HG03439 (cell line): ENCODE results near the gene TRPM2.
"Not testable (repeated sequence)": the region's sequence is repeated elsewhere in the genome, so short reads cannot be mapped to it uniquely, and the experiment has no call there.

Experiments used
- ATAC-seq: cut with Tn5 transposase; IDR thresholded peaks from one replicate; pipeline ENCODE4 v1.9.1; 2021; ENCODE audit warnings: mild to moderate bottlenecking, moderate library complexity; ENCODE audit not compliant: unreplicated experiment

The TRPM2 gene

DNA sequence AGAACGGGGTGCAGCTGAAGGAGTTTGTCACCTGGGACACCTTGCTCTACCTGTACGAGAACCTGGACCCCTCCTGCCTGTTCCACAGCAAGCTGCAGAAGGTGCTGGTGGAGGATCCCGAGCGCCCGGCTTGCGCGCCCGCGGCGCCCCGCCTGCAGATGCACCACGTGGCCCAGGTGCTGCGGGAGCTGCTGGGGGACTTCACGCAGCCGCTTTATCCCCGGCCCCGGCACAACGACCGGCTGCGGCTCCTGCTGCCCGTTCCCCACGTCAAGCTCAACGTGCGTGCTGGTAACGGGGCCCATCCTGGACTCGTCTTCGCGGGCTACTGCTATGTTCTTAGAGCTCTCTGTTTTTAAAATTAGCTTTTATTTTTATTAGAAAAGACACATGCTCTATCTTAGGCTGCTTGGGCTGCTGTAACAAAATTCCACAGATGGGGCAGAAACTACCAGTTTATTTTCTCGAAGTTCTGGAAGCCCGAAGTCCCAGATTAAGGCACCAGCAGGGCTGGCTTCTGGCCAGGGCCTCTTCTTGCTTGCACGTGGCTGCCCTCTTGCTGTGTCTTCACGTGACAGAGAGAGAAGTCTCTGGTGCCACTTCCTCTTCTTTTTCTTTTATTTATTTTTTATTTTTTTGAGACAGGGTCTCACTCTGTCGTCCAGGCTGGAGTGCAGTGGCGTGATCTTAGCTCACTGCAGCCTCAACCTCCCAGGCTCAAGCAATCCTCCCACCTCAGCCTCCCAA, 38.1 kb downstream of the TRPM2 start:
- ATAC-seq = no peak

DNA sequence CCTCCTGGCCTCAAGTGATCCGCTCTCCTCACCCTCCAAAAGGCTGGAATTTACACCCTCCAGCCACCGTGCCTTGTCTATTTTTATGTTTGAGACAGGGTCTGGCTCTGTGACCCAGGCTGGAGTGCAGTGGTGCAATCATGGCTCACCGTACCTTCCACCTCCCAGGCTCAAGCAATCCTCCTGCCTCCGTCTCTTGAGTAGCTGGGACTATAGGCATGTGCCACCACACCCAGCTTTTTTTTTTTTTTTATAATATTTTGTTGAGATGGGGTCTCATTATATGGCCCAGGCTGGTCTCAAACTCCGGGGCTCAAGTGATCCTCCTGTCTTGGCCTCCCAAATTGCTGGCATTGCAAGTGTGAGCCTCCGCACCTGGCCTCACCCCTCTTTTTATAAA, 38.8 kb downstream of the TRPM2 start:
- no peak for ATAC-seq

DNA sequence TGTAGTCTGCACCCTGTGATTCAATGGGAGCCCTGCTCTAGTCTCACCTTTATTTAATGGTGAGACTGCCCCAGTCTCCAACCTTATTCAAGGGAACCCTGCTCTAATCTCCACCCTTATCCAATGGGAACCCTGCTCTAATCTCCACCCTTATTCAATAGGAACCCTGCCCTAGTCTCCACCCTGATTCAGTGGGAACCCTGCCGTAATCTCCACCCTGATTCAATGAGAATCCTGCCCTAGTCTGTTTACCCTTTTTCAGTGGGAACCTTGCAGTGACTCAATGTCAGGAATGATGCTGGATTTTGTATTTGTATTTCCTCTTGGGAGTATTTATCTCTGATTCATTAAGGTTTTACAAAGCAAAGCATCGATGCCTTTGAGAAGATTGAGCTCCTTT, 39.5 kb downstream of the TRPM2 start:
- ATAC-seq = no peak

DNA sequence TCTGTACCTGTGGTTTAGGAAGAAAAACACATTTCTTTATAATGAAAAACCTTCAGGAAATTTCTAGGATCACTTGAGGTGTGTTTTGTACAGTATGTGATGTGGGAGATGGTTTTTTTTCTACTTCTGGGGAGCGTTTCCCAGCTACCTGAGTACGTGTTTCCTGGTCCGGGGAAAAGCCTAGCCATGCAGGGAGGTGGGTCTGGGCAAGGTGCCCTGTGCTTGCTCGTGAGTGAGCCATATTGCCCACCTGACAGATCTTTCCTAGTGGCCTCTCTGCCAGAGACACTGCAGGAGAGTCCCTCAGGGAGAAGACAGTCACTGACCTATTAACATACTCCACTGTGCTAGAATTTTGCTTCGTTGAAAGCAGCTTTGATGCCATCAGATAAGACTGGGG, 41.3 kb downstream of the TRPM2 start:
- no peak for ATAC-seq

DNA sequence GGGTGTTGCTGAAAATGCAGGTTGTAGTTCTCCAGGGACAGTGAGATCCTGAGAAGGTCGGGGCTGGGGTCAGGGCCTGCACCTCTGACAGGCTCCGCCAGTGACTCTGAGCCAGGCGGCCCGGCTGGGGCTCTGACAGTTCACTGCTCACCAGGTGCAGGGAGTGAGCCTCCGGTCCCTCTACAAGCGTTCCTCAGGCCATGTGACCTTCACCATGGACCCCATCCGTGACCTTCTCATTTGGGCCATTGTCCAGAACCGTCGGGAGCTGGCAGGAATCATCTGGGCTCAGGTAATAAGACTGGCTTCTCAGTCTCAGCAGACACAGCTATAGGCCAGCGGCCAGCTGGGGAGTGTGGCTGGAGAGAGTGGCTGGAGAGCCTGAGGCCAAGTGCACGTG, 41.8 kb downstream of the TRPM2 start:
- no peak for ATAC-seq

DNA sequence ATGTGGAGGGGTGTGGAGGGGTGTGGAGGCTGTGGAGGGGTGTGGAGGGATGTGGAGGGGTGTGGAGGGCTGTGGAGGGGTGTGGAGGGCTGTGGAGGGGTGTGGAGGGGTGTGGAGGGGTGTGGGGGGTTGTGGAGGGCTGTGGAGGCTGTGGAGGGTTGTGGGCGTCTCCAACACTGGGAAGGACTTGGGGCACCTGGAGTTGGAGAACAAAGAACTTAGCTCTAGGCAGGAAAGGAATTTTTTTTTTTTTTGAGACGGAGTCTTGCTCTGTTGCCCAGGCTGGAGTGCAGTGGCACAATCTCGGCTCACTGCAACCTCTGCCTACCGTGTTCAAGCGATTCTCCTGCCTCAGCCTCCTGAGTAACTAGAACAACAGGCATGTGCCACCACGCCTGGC, 43.4 kb downstream of the TRPM2 start:
- ATAC-seq = not testable (repeated sequence)

DNA sequence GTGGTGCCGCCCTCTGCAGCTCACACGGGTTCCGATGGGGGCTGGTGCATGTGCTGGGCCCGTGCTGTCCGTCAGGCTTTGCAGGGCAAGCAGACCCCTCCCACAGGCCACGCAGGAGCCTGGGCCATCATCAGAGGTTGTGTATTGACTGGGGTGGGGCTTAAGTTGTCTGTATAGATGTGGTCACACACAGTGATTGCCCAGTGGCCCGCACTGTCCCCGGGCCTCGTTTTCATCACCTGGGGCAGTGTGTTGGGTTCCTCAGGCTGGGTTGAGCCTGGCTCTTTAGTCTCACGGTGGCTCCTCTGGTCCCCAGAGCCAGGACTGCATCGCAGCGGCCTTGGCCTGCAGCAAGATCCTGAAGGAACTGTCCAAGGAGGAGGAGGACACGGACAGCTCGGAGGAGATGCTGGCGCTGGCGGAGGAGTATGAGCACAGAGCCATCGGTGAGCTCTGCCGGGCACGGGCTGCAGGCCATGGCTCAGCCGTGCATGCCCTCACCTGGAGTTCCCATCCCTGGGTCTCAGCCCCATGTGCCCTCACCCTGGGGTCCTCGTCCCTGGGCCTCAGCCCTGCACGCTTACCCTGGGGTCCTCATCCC, 44.1 kb downstream of the TRPM2 start:
- ATAC-seq = no peak

DNA sequence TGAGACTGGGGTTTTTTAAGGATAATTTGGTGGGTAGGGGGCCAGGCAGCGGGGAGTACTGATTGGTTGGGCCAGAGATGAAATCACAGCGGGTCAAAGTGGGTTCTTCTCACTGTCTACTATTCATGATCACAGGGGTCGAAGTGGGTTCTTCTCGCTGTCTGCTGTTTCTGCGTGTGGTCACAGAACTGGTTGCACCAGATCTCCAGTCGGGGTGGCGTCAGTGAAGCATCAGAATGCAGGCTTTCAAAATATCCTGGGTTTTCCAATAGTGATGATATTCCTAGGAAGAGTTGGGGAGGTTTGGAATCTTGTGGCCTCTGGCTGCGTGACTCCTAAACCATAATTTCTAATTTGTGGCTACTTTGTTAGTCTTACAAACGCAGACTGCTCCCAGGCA, 45.1 kb downstream of the TRPM2 start:
- ATAC-seq = no peak

DNA sequence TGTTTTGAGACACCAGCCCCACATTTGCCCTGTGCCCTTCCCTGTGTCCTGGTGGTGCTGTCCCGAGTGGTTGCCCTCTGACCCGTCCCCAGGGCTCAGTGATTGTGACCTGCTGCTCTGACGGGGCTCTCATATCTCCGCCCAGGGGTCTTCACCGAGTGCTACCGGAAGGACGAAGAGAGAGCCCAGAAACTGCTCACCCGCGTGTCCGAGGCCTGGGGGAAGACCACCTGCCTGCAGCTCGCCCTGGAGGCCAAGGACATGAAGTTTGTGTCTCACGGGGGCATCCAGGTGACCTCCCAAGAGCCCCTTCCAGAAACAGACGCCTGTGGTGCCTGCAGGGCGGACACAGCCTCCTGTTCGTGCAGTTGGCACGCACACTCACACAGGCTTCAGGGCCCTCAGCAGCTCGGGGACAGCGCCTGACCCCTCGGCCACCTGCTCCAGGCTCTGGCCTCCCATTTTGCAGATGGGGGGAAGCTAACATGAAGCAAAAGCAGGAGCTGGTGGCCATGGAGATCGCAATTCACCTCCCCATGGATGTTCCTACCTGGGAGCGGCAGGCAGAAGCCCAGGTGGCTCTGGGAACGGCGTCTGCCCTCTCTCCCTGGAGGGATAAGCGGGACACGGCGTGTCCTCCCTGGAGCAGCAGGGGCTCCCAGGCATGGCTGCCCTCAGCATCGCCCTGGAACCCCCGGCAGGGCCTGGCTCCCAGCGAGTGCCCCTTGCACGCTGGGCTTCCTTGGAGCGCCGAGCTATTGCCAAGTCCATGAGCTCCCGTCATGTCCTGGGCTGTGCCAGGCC, 45.9 kb downstream of the TRPM2 start:
- ATAC-seq = no peak

DNA sequence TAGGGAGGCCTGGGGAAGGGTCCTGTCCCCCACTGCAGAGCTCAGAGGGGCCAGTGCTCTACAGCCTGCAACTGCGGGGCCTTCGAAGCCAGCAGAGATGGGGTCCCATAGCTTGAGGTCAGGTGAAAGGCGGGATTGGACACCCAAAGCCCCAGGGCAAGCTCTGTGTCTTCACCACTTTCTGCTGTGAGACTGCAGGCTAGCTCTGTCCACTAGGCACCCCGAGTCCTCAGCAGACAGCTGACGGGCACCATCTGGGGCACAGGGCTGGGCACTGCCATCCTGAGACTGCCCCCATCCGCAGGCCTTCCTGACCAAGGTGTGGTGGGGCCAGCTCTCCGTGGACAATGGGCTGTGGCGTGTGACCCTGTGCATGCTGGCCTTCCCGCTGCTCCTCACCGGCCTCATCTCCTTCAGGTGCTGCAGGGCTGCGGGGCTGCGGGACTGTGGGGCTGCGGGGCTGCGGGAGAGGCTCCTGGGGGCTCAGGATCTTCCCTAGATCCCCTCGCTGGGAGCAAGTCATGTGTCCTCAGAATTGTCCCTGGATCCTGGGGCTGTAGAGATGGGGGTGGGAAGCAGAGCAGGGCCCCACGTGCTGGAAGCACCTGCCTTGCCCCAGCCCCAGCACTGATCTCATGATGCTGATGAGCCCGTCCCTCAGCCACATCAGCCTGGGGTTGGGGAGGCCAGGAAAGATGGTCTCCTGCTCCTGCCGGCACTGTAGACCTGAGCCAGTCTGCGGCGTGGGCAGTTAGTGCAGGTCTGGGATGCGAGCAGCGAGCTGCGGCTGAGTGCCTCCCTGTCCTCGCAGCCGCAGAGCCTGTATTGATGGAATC, 46.8 kb downstream of the TRPM2 start:
- no peak for ATAC-seq

DNA sequence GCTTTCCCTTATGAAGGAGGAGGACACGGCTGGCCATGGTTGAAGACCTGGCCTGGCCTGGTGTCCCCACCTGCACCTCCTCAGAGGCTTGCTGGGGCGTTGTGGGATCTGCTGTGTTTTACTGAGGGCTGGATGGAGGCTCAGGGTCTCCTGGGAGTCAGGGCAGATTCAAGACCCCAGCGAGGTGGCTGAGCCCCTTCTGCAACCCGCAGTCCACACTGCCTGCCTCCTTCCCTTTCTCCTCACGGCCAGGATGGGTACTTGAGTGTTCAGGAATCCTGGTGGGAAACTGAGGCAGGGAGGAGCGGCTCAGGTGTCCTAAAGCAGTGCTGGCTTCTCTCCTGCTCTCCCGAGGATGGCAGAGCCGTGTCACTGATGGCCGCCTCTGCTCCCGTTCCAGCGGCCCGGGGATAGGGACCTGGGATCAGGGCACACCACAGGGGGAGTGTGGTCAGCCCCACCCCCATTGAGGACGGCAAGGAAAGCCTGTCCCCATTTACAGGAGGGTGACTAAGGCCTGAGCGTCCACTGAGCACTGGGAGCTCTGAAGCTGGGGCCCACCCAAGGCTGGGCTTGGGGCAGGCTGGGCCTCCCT, 47.5 kb downstream of the TRPM2 start:
- no peak for ATAC-seq

DNA sequence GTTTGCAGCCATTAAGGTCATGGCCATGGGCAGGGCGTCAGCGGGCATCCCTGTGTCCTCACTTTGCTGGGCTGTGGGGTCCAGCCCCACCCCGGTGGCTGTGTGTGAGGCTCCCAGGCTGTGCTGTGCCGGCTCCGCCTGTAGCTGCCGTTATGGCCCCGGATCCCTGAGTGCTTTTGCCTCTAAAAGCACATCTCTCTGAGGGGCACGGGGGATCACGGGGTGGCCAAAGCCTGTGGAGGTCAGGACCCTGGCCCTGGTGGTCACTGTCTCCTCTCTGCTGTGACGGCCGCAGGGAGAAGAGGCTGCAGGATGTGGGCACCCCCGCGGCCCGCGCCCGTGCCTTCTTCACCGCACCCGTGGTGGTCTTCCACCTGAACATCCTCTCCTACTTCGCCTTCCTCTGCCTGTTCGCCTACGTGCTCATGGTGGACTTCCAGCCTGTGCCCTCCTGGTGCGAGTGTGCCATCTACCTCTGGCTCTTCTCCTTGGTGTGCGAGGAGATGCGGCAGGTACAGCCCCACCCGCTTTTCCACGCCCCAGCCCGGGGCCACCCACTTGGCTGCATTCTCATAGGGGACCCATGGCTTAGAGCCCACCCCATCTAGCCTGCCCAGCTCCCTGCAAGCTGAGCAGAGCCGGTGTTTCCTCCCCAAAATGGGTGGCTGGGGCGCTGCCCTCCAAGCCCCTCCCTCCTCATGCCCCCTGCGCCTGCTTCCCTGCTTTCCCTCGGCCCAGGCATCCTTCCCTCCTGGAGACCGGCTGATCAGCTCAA, 48.2 kb downstream of the TRPM2 start:
- no peak for ATAC-seq

DNA sequence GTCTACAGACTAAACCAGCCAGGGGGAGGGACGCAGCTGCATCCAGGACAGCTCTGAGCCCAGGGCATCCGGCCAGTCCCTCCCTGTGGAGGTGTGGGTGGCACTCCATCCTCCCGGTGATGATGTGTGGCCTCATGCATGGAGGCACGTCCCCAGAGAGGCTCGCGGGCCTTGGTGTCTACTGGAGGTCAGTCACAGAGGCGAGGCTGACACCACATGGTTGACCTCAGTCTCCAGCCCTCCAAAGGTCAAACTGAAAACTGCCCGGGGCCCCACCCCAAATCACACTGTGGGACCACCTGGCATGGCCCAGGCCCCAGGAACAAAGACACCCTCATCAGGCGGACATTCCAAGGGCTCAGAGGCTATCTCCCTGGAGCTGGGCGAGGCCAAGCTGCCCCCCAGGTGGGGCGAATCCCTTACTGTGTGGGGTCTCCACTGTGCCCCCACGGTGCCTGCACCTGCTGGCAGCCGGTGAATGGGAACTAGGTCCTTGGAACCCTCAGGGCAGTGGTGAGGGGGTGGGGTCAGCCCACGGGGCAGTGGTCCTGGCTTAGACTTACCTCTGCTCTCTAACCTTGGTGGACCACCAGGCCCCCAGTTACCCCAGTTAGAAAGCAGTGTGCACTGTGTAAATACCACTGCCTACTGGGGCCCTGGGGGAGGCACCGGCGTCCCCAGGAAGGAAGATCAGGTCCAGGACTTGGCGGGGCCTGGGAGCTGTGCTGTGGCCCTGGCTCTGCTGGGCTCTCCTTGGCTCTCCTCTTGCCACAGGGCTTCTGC, 49.1 kb downstream of the TRPM2 start:
- ATAC-seq = no peak

DNA sequence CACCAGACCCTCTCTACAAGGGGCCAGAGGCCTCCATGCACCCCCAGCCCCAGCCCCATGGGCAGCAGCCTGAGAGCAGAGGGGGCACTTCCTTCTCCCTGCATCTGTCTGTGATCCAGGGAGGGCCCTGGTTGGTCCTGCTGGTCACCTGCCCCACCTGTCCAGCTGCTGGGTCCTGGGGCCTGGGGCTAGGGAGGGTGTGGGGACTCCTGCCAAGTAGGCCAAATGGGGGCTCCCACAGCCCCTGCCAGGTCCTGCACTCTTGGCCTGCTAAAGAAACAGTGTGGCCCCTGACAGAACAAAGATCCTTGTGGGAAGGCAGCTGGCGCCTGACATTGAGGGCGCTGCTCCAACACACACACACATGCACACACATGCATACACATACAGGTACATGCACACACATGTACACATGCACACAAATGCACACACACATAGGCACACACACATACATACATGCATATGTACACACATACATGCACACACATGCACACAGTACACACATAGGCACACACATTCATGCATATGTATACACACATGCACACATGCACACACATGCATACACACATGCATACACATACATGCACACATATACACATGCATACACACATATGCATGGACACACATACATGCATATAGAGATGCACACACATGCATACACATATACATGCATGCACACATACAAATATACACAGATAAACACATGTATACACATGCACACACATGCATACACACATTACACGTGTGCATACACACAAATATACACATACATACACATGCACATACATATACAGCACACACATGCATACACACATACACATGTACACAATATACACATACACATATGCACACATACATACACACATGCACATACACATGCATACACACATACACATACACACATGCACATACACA, 49.9 kb downstream of the TRPM2 start:
- no peak for ATAC-seq

DNA sequence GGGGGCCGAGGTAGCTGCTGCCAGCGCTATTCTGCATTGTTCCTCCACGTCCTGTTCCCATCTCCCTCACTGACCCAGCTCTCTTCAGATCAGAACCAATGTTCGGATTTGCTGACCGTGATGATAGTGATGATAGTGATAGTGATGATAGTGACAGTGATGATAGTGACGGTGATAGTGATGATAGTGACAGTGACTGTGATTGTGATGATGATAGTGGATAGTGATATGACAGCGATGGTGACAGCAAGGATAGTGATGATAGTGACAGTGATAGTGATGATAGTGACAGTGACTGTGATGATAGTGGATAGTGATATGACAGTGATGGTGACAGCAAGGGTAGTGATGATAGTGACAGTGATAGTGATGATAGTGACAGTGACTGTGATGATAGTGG, 51.1 kb downstream of the TRPM2 start:
- not testable (repeated sequence) for ATAC-seq

DNA sequence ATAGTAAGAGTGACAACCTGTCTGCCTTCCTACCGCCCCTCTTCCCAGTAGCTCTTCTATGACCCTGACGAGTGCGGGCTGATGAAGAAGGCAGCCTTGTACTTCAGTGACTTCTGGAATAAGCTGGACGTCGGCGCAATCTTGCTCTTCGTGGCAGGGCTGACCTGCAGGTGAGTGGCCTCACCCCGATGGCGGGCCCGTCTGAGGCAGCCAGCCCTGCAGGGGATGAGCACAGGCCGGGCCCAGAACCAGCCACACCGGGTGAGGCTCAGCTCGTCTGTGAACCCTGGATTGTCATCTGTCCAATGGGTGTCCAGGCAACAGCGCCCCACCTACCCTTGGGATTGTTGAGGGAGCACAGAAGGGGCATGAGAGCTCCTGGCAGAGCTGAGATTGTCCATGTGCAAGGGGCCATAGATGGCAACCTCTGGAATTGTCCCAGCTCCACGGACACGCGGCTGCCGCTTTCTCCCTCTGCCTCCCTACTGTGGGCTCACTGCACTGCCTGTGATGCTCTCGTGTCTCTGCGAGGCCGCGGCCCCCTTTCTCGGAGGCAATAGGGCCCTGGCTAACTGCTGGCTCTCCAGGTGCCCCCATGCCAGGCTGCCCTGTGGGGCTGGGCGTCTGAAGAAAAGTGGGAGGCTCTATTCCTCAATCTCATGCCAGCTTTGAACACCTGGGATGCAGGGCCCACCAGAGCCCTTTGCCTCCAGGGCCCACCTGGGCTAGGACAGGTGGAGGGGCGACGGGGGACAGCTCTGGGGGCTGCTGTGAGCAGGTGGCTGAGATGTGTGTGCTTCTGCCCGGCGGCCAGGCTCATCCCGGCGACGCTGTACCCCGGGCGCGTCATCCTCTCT, 51.9 kb downstream of the TRPM2 start:
- ATAC-seq = no peak
